Esophagus muscularis mucosa (tissue), 4 donors: ENCODE data around the gene TFF1. TPM values are rescaled to one million over a fixed set of nuclear protein-coding genes. Genes with fewer than 3 reads are reported as not detected.
A peak's percentile ranks its signal among the peaks of the same experiment; 100 is the strongest.

ENCODE experiments used
- DNase-seq: peaks from one replicate; pipeline ENCODE4 v3.0.0-alpha.2; 2017; ENCODE audit errors: extremely low spot score
- H3K27ac ChIP-seq, 4 donors: fragments of 200-600 bp; sonication (generic); replicated peaks in 1 of 4; 1 replicate in 3 of 4; 2 replicates in 1 of 4; pipeline ENCODE4 v1.5.1; 2016 to 2019; ENCODE audit warnings: mild to moderate bottlenecking in 1 of 4
- H3K27me3 ChIP-seq, 4 donors: fragments of 200-600 bp; sonication (generic); one replicate each; pipeline versions ENCODE4 v1.5.1 to v1.6.0; 2016 to 2019
- H3K36me3 ChIP-seq, 4 donors: fragments of 200-600 bp; sonication (generic); one replicate each; pipeline ENCODE4 v1.5.1; 2016 to 2019
- H3K4me1 ChIP-seq, 4 donors: fragments of 200-600 bp; sonication (generic); one replicate each; pipeline ENCODE4 v1.5.1; 2016 to 2019
- H3K4me3 ChIP-seq, 4 donors: fragments of 200-600 bp; sonication (generic); 1 replicate in 2 of 4; 2 replicates in 2 of 4; pipeline ENCODE4 v1.5.1; 2016 to 2019; ENCODE audit warnings: mild to moderate bottlenecking in 4 of 4, moderate library complexity in 1 of 4
- H3K9me3 ChIP-seq, 4 donors: fragments of 200-600 bp; sonication (generic); 1 replicate in 3 of 4; 2 replicates in 1 of 4; pipeline ENCODE4 v1.5.1; 2016 to 2019
- CTCF ChIP-seq, 3 experiments: fragments of 200-600 bp in 2 of 3; fragments of 450-650 bp in 1 of 3; sonication (generic) in 2 of 3; IDR thresholded peaks; one replicate each; pipeline ENCODE4 v1.5.1; 2017 to 2019; ENCODE audit warnings: antibody characterized with exemption in 3 of 3, mild to moderate bottlenecking in 2 of 3, moderate library complexity in 1 of 3
- EP300 ChIP-seq: sonication (generic); formaldehyde crosslinking; IDR thresholded peaks from one replicate; pipeline ENCODE4 v1.6.1; 2017; ENCODE audit warnings: antibody characterized with exemption
- POLR2A ChIP-seq: fragments of 450-650 bp; IDR thresholded peaks from one replicate; pipeline ENCODE4 v1.6.1; 2017; ENCODE audit warnings: antibody characterized with exemption, moderate library complexity, mild to moderate bottlenecking, low read depth
- POLR2AphosphoS5 ChIP-seq, 2 donors: sonication (generic); formaldehyde crosslinking; IDR thresholded peaks; one replicate each; pipeline ENCODE4 v1.6.1; 2017; ENCODE audit warnings: antibody characterized with exemption in 2 of 2
- WGBS: methylation state at CpG from one replicate; pipeline ENCODE4 v1.1.5; 2018; 5-methylcytosine and 5-hydroxymethylcytosine counted together
- intact Hi-C: fragments of 100-400 bp; cut with DNase I; formaldehyde crosslinking; loops from one replicate; pipeline ENCODE4 v1.15.1; 2023
- total RNA-seq, 4 donors: library from RNA; depleted of rRNA; stranded (reverse); fragments of >200 nt; gene quantifications; one replicate each; pipeline versions ENCODE4 v1.1.0 to v1.2.1, GENCODE V29; 2016

Gene TFF1
- total RNA-seq, 4 donors from 2014 or later = not detected

- Histone ChIP-seq H3K9me3 (peaks cover 0 to 13% (median 9%) of the 10 kb centered on the region in 4 donors), H3K36me3 (no peaks in the 10 kb centered on the region), H3K4me1 (no peaks in the 10 kb centered on the region), H3K4me3 (no peak overlapping the region), H3K27me3 (peaks cover 0 to 47% (median 0%) of the 10 kb centered on the region in 4 donors), H3K27ac (no peak overlapping the region)
- TF ChIP-seq POLR2AphosphoS5 (IDR thresholded peaks at IDR 0.05) = no peak
- no peak for TF ChIP-seq EP300
- no peak for TF ChIP-seq POLR2A
- no peak for TF ChIP-seq CTCF (IDR thresholded peaks at IDR 0.05)
- intact Hi-C loops = no loop called here
- WGBS = 55% methylated on average over 8 of the region's 8 CpGs
- DNase-seq = no peak
These were observed 18.0 kb upstream of the TFF1 start for GRCh38 chr21:42384156-42384945.

GRCh38 chr21:42383331-42383730 is 17.0 kb upstream of the TFF1 start:
- 96% methylated on average over 4 of the region's 6 CpGs for WGBS
- DNase-seq = no peak
- no peaks in the 10 kb centered on the region for H3K36me3 ChIP-seq
- intact Hi-C loops = no loop called here
- no peak overlapping the region for H3K4me3 ChIP-seq
- H3K4me1 ChIP-seq = no peaks in the 10 kb centered on the region
- H3K27me3 ChIP-seq = peaks cover 0 to 37% (median 0%) of the 10 kb centered on the region in 4 donors
- H3K9me3 ChIP-seq = peaks cover 0 to 13% (median 9%) of the 10 kb centered on the region in 4 donors
- no peak for TF ChIP-seq POLR2AphosphoS5 (IDR thresholded peaks at IDR 0.05)
- TF ChIP-seq CTCF (IDR thresholded peaks at IDR 0.05) = no peak
- no peak for TF ChIP-seq EP300
- TF ChIP-seq POLR2A = no peak
- H3K27ac ChIP-seq = no peak overlapping the region

- H3K36me3 ChIP-seq = no peaks in the 10 kb centered on the region
- intact Hi-C loops = no loop called here
- 98% methylated on average over 6 of the region's 6 CpGs for WGBS
- peaks cover 0 to 13% (median 9%) of the 10 kb centered on the region in 4 donors for H3K9me3 ChIP-seq
- no peaks in the 10 kb centered on the region for H3K4me1 ChIP-seq
- no peak overlapping the region for H3K4me3 ChIP-seq
- H3K27me3 ChIP-seq = peaks cover 0 to 32% (median 0%) of the 10 kb centered on the region in 4 donors
- no peak overlapping the region for H3K27ac ChIP-seq
- no peak for DNase-seq
- TF ChIP-seq POLR2A (no peak), CTCF (IDR thresholded peaks at IDR 0.05) (no peak), POLR2AphosphoS5 (IDR thresholded peaks at IDR 0.05) (no peak), EP300 (no peak)
These were observed 16.6 kb upstream of the TFF1 start for GRCh38 chr21:42382915-42383314.

- TF ChIP-seq POLR2AphosphoS5 (IDR thresholded peaks at IDR 0.05) (no peak), CTCF (IDR thresholded peaks at IDR 0.05) (peak in 2 of 3 experiments; percentile 25 to 43), EP300 (no peak), POLR2A (no peak)
- Histone ChIP-seq H3K4me1 (no peaks in the 10 kb centered on the region), H3K36me3 (no peaks in the 10 kb centered on the region), H3K9me3 (peaks cover 0 to 13% (median 9%) of the 10 kb centered on the region in 4 donors), H3K27me3 (peaks cover 0 to 29% (median 0%) of the 10 kb centered on the region in 4 donors), H3K4me3 (no peak overlapping the region), H3K27ac (no peak overlapping the region)
- intact Hi-C loops = no loop called here
- WGBS = no CpG with 5 or more reads among the region's 1 CpG
- no peak for DNase-seq
These were observed 15.1 kb upstream of the TFF1 start for GRCh38 chr21:42381347-42381984.
